H9 (cell line): ENCODE results near the gene ASPHD1. TPM values are rescaled to one million over a fixed set of nuclear protein-coding genes. Genes with fewer than 3 reads are reported as not detected.

Source experiments
- DNase-seq: peaks from one replicate; pipeline ENCODE4 v3.0.0-alpha.2; 2017
- H2AFZ ChIP-seq: one replicate; pipeline ENCODE4 v1.6.1; 2013; ENCODE audit warnings: mild to moderate bottlenecking, low read length, control low read depth, moderate library complexity
- H2AK5ac ChIP-seq: 2 replicates; pipeline ENCODE4 v1.6.1; 2013; ENCODE audit warnings: low read length, control low read depth, mixed read lengths; ENCODE audit not compliant: insufficient read length
- H2BK120ac ChIP-seq: one replicate; pipeline ENCODE4 v1.6.1; 2013; ENCODE audit warnings: low read depth, mild to moderate bottlenecking, low read length, control low read depth, inconsistent platforms; ENCODE audit not compliant: poor library complexity, severe bottlenecking
- H2BK12ac ChIP-seq: 2 replicates; pipeline ENCODE4 v1.6.1; 2013; ENCODE audit warnings: low read length, control low read depth, mixed read lengths, low read depth; ENCODE audit not compliant: insufficient read length
- H2BK15ac ChIP-seq: 2 replicates; pipeline ENCODE4 v1.6.1; 2013; ENCODE audit warnings: low read depth, low read length, control low read depth
- H2BK20ac ChIP-seq: one replicate; pipeline ENCODE4 v1.6.1; 2013; ENCODE audit warnings: low read depth, mild to moderate bottlenecking, low read length, control low read depth, inconsistent platforms; ENCODE audit not compliant: poor library complexity, severe bottlenecking
- H2BK5ac ChIP-seq: 2 replicates; pipeline ENCODE4 v1.6.1; 2013; ENCODE audit warnings: low read length, control low read depth, mixed read lengths; ENCODE audit not compliant: insufficient read length
- H3K14ac ChIP-seq: 2 replicates; pipeline ENCODE4 v1.6.1; 2013; ENCODE audit warnings: low read length, control low read depth; ENCODE audit not compliant: insufficient read depth
- H3K18ac ChIP-seq: 2 replicates; pipeline ENCODE4 v1.6.1; 2013; ENCODE audit warnings: low read depth, mild to moderate bottlenecking, mixed read lengths, low read length, control low read depth; ENCODE audit not compliant: insufficient read length
- H3K23ac ChIP-seq: 2 replicates; pipeline ENCODE4 v1.6.1; 2013; ENCODE audit warnings: low read length, control low read depth, mixed read lengths, low read depth; ENCODE audit not compliant: insufficient read length
- H3K23me2 ChIP-seq: 2 replicates; pipeline ENCODE4 v1.6.1; 2013; ENCODE audit warnings: low read depth, mild to moderate bottlenecking, mixed read lengths, low read length, control low read depth; ENCODE audit not compliant: insufficient read length, poor library complexity, severe bottlenecking
- H3K27ac ChIP-seq: 2 replicates; pipeline ENCODE4 v1.5.1; 2013; ENCODE audit warnings: low read length, control low read depth, mixed read lengths, low read depth; ENCODE audit not compliant: insufficient read length
- H3K27me3 ChIP-seq: 2 replicates; pipeline ENCODE4 v1.6.1; 2013; ENCODE audit warnings: low read length, control low read depth, inconsistent platforms; ENCODE audit not compliant: insufficient read depth
- H3K4ac ChIP-seq: 2 replicates; pipeline ENCODE4 v1.6.1; 2013; ENCODE audit warnings: low read depth, mild to moderate bottlenecking, control low read depth, inconsistent platforms, low read length, moderate library complexity
- H3K4me1 ChIP-seq: 2 replicates; pipeline ENCODE4 v1.6.1; 2013; ENCODE audit warnings: low read length, control low read depth, inconsistent platforms; ENCODE audit not compliant: insufficient read depth
- H3K4me2 ChIP-seq: 2 replicates; pipeline ENCODE4 v1.6.1; 2013; ENCODE audit warnings: low read length, control low read depth, mixed read lengths; ENCODE audit not compliant: insufficient read length, insufficient read depth
- H3K56ac ChIP-seq: 2 replicates; pipeline ENCODE4 v1.6.1; 2013; ENCODE audit warnings: low read depth, mild to moderate bottlenecking, mixed read lengths, low read length, control low read depth; ENCODE audit not compliant: insufficient read length
- H3K79me1 ChIP-seq: 2 replicates; pipeline ENCODE4 v1.6.1; 2013; ENCODE audit warnings: low read depth, mild to moderate bottlenecking, moderate library complexity, low read length, control low read depth, inconsistent platforms; ENCODE audit not compliant: insufficient read depth, poor library complexity, severe bottlenecking
- H3K79me2 ChIP-seq: 2 replicates; pipeline ENCODE4 v1.6.1; 2013; ENCODE audit warnings: low read length, control low read depth, inconsistent platforms; ENCODE audit not compliant: insufficient read depth
- H3K9ac ChIP-seq: 2 replicates; pipeline ENCODE4 v1.6.1; 2013; ENCODE audit warnings: low read length, control low read depth, mixed read lengths; ENCODE audit not compliant: insufficient read length; ENCODE audit errors: extremely low read depth
- H3K9me3 ChIP-seq: one replicate; pipeline ENCODE4 v1.6.1; 2013; ENCODE audit warnings: low read depth, low read length, inconsistent platforms; ENCODE audit not compliant: control insufficient read depth
- H3T11ph ChIP-seq: one replicate; pipeline ENCODE4 v1.6.1; 2013; ENCODE audit warnings: mild to moderate bottlenecking, low read length, control low read depth, inconsistent platforms
- H4K20me1 ChIP-seq: one replicate; pipeline ENCODE4 v1.6.1; 2013; ENCODE audit not compliant: control insufficient read depth, insufficient read length, insufficient read depth
- H4K5ac ChIP-seq: 2 replicates; pipeline ENCODE4 v1.6.1; 2013; ENCODE audit warnings: low read depth, mild to moderate bottlenecking, mixed read lengths, low read length, control low read depth; ENCODE audit not compliant: insufficient read length
- H4K8ac ChIP-seq: replicated peaks from 2 replicates; pipeline ENCODE4 v1.6.1; 2013; ENCODE audit warnings: low read length, control low read depth, mixed read lengths, low read depth; ENCODE audit not compliant: insufficient read length
- H4K91ac ChIP-seq: 2 replicates; pipeline ENCODE4 v1.6.1; 2013; ENCODE audit warnings: low read depth, mild to moderate bottlenecking, moderate library complexity, mixed read lengths, low read length, control low read depth; ENCODE audit not compliant: insufficient read length
- H3K27ac Mint-ChIP-seq, 3 experiments: 2 replicates in 2 of 3; 3 replicates in 1 of 3; pipeline ENCODE4 v1.8.0; 2020 to 2021; ENCODE audit warnings: mixed read lengths in 3 of 3, mild to moderate bottlenecking in 1 of 3, moderate library complexity in 1 of 3
- H3K27me3 Mint-ChIP-seq: 2 replicates; pipeline ENCODE4 v1.8.0; 2021; ENCODE audit warnings: low read depth, mild to moderate bottlenecking, moderate library complexity, mixed read lengths
- H3K36me3 Mint-ChIP-seq, 3 experiments: 2 replicates in 2 of 3; 3 replicates in 1 of 3; pipeline ENCODE4 v1.8.0; 2020 to 2021; ENCODE audit warnings: low read depth in 3 of 3, mixed read lengths in 3 of 3; ENCODE audit not compliant: insufficient read depth in 1 of 3
- H3K4me1 Mint-ChIP-seq, 2 experiments: 2 replicates each; pipeline ENCODE4 v1.8.0; 2020; ENCODE audit warnings: mixed read lengths in 2 of 2
- H3K4me3 Mint-ChIP-seq, 2 experiments: 2 replicates in 1 of 2; 3 replicates in 1 of 2; pipeline ENCODE4 v1.8.0; 2020 to 2021; ENCODE audit warnings: mild to moderate bottlenecking in 2 of 2, mixed read lengths in 2 of 2, moderate library complexity in 1 of 2
- H3K9me3 Mint-ChIP-seq, 2 experiments: 2 replicates in 1 of 2; 3 replicates in 1 of 2; pipeline ENCODE4 v1.8.0; 2020; ENCODE audit warnings: mild to moderate bottlenecking in 2 of 2, mixed read lengths in 2 of 2, moderate library complexity in 1 of 2
- CTCF ChIP-seq: fragments of 200-600 bp; sonication (generic); conservative IDR thresholded peaks from 3 replicates; pipeline ENCODE4 v1.8.0; 2021; ENCODE audit warnings: antibody characterized with exemption, mild to moderate bottlenecking
- WGBS: extraction: QIAGEN DNeasy Blood & Tissue Kit; methylation state at CpG from one replicate; pipeline ENCODE4 v1.1.7; 2013; ENCODE audit warnings: missing lambda C conversion rate, low lambda C conversion rate, mixed read lengths; ENCODE audit not compliant: insufficient read length; ENCODE audit errors: extremely low coverage; 5-methylcytosine and 5-hydroxymethylcytosine counted together
- total RNA-seq: library from RNA; stranded (reverse); gene quantifications from 2 replicates; pipeline ENCODE4 v1.2.1, GENCODE V29; 2021

The ASPHD1 gene
- total RNA-seq, 1 experiment from 2014 or later: 16.7 TPM

- TF ChIP-seq CTCF: no peak
- H3K27ac ChIP-seq: no peak overlapping the region
- H3K4me1 ChIP-seq: peaks cover 2% of the 10 kb centered on the region
Measured at GRCh38 chr16:29904947-29905346, 4.7 kb downstream of the ASPHD1 start.

More at GRCh38 chr16:29904947-29905346, 4.7 kb downstream of the ASPHD1 start:
- Histone ChIP-seq H2BK5ac (no peak overlapping the region), H4K20me1 (no peaks in the 10 kb centered on the region), H4K8ac (no peak overlapping the region), H3K56ac (no peak overlapping the region), H2AK5ac (no peak overlapping the region), H3K23me2 (peaks cover 13% of the 10 kb centered on the region), H3K14ac (no peak overlapping the region), H4K5ac (no peak overlapping the region), H2BK12ac (no peak overlapping the region), H3K4me2 (no peak overlapping the region), H4K91ac (no peak overlapping the region), H2BK120ac (no peak overlapping the region), H3K27me3 (no peaks in the 10 kb centered on the region), H3K9me3 (no peaks in the 10 kb centered on the region), H2BK15ac (no peak overlapping the region), H2BK20ac (no peak overlapping the region), H3T11ph (no peak overlapping the region), H3K23ac (no peak overlapping the region), H3K9ac (no peak overlapping the region), H3K4ac (no peak overlapping the region), H3K79me2 (no peaks in the 10 kb centered on the region; the same call in 1 of the 2 replicates), H3K18ac (no peak overlapping the region), H2AFZ (no peak overlapping the region), H3K79me1 (peaks cover 3% of the 10 kb centered on the region)
- Mint-ChIP-seq H3K4me3 (no peak overlapping the region), H3K9me3 (no peaks in the 10 kb centered on the region), H3K27me3 (no peaks in the 10 kb centered on the region), H3K4me1 (peaks cover 12 to 18% of the 10 kb centered on the region in 2 experiments), H3K27ac (peak overlapping the region in 2 of 3 experiments; percentile 24 to 48; a peak in 2 of 7 replicates), H3K36me3 (peaks cover 14 to 29% (median 21%) of the 10 kb centered on the region in 3 experiments; a peak in 6 of 7 replicates)
- no CpG with 5 or more reads among the region's 7 CpGs for WGBS
- DNase-seq: no peak
